Skeletal muscle cell (primary cell): ENCODE results near the gene BPIFB3.

Experiments used
- DNase-seq: peaks from one replicate; pipeline ENCODE4 v3.0.0-alpha.2; 2010; ENCODE audit warnings: low read depth
- H3K4me3 ChIP-seq: 2 replicates; pipeline ENCODE4 v1.5.1; 2011; ENCODE audit warnings: low read depth, mild to moderate bottlenecking, control low read depth, low read length, moderate library complexity

The BPIFB3 gene, protein sequence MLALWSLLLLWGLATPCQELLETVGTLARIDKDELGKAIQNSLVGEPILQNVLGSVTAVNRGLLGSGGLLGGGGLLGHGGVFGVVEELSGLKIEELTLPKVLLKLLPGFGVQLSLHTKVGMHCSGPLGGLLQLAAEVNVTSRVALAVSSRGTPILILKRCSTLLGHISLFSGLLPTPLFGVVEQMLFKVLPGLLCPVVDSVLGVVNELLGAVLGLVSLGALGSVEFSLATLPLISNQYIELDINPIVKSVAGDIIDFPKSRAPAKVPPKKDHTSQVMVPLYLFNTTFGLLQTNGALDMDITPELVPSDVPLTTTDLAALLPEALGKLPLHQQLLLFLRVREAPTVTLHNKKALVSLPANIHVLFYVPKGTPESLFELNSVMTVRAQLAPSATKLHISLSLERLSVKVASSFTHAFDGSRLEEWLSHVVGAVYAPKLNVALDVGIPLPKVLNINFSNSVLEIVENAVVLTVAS

DNA sequence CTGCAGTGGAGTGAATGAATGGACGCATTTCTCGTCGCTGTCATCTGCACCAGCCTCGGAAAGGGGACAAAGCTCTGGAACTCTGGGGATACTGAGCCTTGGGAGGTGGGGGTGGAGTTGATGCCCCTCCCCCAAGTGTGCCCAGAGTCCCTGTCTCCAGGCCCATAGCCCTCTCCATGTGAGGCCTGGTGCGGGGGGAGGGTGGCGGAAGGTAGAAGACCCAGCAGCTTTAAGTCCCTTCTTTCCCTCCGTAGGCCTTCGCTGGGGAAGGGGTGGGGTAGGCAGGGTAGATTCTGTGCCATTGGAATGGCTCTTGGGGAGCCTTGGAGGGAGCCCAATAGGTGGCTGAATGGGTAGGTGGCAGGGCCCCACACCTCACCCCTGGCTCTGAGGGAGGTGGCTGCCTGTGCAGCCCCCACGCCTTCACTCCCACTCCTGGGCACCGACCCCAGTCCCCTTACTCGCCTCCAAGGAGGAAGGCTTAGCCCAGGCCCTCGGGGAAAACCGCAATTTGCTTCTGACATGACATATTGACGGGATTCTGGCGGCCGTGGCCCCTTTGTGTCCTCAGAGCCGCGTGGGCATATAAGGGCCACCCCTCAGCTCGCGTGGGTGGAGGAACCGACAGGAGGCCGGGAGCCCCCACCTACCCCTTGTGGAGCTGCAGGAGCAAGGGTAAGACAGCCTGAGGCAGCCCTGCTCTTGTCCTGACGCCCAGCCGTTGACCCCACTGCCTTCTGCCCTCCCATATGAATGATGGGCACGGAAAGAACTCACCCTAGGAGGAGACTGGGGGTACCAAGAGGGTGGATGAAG, at the start of gene BPIFB3:
BPIFB3 (plus strand) TSS at position 613 of the 816 bp plus-strand sequence. CDS start 1,533 bp downstream, outside the sequence.
- DNase-seq = no peak
- no peak within 1 kb of the TSS for H3K4me3 ChIP-seq

DNA sequence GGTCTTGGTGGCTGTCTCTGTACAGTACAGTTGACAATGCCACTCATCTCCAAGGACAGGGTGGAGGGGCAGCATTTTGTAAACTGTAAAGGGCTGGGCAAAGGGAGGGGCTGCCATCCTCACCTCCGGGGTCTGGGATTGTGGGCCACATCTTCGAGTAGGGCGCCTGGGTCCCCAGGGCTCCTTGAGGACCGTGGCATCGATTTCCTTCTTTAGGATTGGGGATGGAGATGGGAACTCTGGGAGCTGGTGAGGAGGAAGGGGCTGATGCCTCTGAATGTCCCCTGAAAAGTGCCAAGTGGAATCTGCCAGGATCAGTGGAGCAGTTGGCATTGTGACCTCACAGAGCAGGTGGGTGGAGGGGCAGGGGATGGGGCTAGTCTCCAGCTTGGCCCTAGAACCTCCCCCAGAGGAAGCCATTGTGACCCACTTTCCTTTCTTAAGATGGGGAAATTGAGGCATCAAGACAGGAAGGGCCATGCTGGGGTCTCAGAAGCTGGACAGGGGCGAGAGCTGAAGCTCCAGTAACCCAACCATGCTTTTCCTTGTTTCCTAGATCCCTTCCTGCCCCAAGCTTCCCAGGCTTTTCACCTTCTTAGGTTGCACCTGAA, 49.5 kb upstream of the BPIFB3 start, which contains the start of gene SUN5:
SUN5 (minus strand) TSS at position 293 of the 611 bp plus-strand sequence; CDS start at position 200, 93 bp downstream.
- H3K4me3 ChIP-seq = no peak within 1 kb of the TSS
- DNase-seq = no peak

DNA sequence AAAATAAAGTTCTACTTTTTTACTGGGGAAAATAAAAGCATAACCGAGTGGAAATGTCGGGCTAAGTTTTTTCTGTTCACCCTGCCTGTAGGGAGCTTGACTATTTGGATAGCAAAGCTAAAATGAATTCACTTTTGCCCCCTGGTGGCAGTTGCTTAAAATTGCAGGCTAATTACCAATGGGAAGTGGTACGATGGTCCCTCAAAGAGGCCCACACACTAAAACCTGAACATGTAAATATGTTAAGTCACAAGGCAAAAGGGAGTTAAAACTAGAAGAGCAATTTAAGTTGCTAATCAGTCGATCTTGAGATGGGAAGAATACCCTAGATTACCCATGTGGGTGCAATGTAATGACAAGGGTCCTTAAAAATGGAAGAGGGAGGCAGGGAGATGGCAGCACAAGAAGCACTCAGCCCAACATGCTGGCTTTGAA, 48.6 kb upstream of the BPIFB3 start:
- no peak overlapping the region for H3K4me3 ChIP-seq
- no peak for DNase-seq

DNA sequence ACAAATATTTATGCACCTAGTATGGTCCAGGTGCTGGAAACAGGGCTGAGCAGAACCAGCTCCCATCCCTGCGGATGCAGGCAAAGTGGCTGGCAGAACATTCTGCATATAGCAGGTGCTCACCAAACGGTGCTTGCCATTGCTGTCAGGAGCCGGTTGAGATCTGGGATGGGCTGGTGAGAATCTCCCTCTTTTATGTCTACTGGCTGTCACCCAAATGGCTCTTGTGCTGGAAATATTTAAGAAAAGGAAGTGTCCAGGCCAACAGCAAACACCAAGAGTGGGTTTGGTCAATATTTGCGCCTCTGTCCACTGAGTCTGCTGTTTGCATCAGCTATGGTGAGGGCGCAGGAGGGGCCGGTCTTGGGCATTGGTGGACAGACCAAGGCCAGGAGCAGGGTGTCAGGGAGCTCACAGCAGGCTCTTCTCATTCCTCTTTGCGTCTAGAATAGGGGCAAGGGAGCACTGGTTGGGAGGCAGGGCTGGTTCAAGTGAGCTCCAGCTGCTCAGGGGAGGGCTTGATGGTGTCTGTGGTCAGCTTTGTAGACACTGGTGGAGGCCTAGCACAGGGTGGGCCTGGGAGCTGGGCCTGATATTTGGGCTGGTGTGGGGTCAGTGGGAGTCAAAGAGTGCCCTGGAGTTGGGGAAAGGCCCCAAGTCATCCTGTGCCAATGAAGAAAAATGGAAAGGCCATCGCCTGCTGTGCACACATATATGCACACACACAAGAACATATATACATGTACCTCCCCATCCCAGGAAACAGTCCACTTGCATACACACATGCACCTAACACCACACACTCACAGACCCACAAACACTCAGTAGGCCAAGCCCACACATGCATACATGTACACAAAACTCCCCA, 47.6 kb upstream of the BPIFB3 start:
- DNase-seq = no peak
- H3K4me3 ChIP-seq = no peak overlapping the region

DNA sequence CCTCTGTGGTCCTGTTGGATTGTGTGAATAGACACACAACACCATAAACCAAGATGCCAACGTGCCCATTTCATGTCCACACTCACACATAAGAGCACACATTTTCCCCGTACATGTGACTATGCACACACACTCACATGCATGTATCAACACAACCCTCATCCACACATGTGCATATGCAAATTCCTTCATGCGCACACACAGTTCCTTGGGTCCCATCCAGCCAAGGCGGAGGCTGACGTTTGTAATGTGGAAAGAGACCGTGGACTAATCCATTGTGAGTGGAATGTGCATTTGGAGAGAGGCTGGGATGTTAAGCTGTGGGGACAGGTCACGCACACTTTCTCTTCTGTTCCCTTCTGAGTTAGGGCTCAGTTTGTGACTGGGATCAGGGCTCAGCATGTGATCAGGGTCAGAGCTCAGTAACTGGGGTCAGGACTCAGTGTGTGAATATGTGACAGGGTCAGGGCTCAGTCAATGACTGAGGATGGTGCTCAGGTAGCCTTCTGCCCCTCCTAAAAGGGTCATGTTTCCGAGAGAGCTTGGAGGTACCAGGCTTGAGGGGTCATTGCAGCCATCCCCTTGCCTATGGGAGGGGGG, 46.8 kb upstream of the BPIFB3 start:
- no peak for DNase-seq
- no peak overlapping the region for H3K4me3 ChIP-seq

DNA sequence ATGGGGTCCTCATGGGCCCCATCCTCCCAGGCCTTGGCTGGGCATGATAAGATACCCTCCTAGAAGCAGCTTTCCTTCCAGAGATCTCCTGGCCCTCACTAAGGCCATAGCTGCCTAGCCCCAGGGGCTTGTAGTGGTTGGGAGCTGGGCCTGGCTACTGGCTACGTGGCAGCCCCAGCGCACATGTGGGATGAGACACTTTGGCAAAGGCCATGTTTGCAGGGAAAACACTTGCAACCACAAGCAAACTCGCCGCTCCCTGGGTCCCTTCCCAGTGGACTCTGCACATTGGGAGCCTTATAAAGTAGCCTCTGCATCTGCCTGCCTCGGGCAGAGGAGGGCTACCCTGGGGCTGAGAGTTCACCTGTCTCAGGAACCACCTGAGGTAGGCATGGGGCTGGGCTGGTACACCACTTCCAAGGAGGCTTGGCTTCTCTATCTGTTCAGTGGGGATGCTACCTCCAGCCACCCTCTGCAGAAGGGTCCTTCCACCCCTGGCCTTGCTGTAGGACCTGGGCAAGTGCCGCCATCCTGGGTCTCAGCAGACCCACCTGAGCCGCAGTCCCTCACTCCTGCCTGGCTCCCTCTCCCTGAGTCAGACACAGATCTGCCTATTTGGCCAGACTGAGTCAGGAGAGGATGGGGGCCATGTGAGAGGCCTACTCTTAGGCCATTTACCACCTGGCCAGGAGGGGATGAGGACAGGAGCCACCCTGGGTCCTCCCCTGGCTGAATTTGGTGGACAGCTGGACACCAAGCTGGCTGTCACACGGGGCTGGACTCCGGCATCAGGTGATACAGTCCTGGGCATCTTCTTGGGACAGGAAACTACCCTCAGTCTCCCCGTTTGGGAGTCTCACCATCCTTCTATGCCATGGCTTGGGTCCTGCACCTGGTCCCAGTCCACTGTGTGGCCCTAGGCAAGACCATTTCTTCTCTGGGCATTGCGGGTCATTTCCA, 46.0 kb upstream of the BPIFB3 start, which contains the start of gene BPIFB2:
BPIFB2 (plus strand) TSS at position 329 of the 960 bp plus-strand sequence. CDS start 871 bp downstream, outside the sequence.
- DNase-seq = no peak
- H3K4me3 ChIP-seq = no peak within 1 kb of the TSS

DNA sequence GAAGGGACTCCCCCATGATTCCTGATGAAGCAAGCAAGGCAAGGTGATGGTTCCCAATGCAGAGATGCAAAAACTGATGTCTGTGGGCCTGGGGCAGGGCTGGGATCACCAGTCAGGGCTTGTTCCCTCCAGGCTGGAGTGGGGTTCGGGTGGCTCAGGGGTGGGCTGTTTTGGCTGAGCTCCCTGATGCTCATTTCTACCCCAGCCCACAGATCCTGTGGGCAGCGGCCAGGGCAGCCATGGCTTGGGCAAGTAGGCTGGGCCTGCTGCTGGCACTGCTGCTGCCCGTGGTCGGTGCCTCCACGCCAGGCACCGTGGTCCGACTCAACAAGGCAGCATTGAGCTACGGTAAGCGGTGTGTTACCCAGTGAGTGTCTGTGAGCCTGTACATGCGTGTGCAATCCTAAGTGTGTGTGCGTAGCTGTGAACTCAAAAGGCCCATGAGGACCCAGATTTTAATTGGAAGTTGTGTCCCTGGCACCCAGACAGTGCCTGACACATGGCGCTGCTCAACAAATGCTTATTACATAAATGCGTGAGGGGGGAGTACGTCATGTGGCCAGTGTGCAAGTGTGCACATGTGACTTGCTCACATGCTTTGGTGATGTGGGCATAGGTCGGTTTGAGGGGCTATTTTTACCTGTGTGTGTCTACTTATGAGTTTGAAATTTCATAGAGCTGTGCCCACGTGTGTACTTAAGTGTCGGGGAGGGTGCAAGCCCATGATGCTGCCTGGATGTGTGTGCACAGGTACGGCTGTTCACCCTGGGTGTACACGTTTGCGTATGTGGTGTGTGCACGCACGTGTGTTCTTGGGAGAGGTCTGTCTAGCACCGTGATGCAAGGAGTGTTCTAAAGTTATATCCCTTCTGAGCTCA, 45.1 kb upstream of the BPIFB3 start:
- no peak for DNase-seq
- H3K4me3 ChIP-seq = no peak overlapping the region

DNA sequence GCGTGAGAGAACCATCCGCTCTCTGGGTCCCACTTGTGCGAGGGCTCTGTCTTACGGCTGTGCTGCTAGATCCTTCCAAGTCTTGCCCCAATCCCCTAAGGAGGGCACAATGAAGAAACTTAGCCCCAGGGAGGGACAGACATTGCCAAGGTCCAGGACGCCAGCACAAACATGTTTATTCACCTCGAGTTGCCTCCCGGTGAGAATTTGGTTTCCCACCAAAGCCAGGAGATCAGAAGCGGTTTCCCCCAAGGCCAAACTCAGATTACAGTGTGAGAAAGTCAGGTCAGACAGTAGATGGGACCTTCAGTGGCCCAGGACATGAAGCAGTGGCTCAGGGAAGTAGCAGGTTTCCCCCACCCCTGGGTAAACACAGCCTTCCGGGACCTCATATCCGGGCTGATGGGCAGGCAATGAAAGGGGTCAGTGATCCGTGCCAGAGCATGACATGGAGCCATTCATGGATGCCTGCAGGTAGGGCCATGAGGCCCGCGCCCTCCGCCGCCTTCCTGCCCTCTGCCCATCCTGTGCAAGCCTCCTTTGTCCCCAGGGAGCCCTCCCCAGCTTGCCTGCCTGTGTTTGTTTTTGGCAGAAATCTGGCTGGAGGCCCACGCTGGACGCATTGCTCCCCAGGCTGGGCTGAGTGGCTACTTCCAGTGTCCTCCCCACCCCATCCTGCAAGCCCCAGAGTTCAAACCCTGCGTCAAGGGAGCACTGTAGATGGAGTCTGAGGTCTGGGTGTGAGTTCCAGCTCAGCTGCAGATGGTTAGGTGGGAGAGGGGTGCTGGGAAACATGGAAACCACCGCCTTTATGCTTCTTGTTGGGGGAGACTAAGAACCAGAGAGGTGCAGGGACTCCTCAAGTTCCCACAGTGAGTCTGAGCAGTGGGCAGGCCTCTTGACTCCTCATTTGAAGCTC, 44.2 kb upstream of the BPIFB3 start:
- H3K4me3 ChIP-seq = no peak overlapping the region
- DNase-seq = no peak

DNA sequence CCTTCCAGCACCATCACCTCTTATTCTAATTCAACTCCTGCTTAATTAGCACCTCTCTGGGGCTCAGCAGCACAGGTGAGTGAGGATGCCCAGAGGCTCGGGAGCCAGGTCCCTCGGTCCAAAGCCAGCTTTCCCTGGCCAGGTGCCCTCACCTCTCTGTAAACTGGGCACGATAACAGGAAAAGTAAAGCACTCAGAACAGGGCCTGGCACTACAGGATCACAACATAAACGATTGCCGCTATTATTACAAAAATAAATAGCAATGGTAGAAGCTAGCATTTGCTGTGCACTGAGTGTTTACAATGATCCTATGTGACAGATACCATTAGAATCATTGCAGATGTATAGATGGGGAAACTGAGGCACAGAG, 43.6 kb upstream of the BPIFB3 start:
- DNase-seq = no peak
- no peak overlapping the region for H3K4me3 ChIP-seq

DNA sequence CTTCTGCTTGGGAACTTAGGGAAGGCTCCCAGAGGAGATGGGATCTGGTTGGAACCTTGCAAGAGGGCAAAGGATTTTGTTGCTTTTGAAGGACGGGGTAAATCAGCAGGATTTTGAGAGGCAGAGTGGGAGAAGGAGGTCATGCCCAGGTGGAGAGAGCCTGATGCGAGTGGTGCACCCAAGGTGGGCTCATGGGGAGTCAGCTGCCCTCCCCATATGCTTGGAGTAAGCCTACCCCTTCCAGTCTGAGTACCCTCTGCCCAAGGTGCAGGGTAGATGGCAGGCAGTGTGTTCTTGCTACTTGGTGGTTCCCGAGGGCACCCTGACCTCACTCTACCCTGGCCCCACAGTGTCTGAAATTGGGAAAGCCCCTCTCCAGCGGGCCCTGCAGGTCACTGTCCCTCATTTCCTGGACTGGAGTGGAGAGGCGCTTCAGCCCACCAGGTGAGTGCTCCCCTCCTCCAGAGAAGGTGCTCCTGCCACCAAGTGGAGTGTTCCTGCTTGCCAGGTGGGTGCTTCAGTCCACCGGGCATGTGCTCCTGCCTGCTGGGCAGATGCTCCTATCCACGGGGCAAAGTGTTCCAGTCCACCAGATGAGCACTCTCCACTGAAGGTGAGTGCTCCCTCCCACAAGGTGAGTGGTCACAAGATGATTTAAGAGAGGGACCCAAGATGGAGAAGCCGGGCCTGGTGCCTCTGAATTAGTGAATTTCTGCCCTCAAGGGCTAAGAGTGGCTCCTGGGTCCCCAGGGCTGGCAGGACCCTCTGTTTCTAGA, 42.8 kb upstream of the BPIFB3 start:
- H3K4me3 ChIP-seq = no peak overlapping the region
- DNase-seq = no peak

DNA sequence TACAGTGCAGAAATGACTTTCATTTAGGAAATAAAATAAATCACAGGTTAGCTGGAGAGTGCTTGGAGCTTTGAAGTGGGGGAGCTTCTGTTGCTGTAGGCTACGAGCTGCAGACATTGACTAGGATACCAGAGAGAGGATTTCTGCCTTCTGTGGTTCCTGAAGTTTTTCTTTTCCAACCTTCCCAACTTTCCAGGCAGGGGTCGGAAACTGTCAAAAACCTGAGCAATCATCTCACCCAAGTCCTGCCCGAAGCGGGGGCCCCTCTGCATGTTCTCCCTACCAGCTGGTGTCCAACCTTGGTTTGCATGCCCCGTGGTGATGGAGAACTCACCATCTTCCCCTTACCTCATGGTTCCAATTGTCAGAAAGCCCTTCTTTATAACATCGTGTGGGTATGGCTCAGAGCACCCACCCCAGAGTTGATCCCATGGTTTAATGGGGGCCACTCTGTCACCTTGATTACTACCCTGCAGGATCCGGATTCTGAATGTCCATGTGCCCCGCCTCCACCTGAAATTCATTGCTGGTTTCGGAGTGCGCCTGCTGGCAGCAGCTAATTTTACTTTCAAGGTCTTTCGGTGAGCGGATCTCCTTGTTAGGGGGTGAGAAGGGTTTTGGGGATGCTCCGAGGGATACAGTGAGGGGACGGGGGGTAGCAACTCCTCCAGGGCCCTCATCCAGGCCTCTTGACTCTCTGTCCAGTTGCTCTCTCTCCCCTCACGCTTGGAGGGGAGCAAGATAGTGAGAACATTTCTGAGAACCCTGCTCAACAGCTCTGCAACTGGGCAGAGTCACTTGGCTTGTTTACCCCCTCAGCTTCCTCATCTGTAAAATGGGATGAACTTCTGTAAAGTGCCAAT, 41.1 kb upstream of the BPIFB3 start:
- DNase-seq = no peak
- H3K4me3 ChIP-seq = no peak overlapping the region

DNA sequence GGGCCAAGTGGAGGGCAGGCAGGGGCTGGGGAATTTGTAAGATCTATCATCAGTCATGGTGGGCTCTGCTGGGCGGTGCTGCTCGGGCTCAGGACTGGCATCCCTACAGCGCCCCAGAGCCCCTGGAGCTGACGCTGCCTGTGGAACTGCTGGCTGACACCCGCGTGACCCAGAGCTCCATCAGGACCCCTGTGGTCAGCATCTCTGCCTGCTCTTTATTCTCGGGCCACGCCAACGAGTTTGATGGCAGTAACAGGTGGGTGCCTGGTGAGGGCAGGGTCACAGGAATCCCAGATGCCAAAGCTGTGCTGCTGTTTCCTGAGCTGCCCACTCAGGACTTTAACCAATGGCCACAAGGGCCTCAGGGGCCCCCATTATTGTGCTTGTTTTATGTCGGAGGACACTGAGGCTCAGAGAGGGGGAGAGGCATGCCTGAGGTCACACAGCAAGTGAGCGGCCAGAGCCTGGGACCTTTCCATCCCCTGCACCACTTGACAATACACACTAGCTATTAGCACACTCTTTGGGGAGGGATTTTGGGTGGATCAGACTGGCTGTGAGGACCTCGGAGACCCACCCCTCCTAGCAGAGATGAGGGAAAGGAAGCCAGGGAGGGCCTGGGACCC, 39.9 kb upstream of the BPIFB3 start:
- no peak for DNase-seq
- H3K4me3 ChIP-seq = no peak overlapping the region

DNA sequence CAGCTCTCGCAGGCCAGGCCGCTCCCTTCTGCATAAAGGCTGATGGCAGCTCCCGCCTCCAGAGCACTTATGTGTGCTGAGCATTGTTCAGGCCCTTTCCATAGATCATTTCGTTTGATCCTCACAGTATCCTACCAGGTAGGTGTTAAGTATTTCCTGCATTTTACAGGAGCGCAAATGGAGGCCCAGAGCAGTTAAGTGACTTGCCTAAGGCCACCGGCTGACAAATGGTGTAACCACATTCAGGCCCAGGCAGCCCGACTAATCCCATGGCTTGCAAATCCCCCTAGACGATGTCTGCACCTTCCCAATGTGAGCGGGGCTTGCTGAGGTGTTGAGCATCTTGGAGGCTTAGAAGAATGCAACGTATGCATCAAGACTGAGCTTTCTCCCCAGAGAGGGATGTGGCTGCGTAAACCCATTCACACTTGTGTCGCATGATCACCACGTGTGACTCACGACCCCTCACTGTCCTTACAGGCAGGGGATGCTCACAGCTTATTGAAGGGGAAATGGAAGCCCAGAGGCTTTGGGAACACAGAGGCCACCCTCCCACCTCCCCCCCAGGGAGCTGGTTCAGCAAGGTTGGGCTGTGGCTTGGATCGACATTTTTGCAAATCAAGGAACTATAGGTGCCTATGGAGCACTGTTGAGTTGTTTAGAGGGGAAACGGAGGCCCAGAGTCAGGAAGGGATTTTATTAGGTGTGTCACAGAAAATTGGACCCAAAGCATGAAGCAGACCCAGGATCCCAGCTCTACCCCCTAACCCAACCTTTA, 39.2 kb upstream of the BPIFB3 start:
- DNase-seq = no peak
- H3K4me3 ChIP-seq = no peak overlapping the region
